ENCODE data around the gene FNDC3B. TPM values are rescaled to one million over a fixed set of nuclear protein-coding genes. Genes with fewer than 3 reads are reported as not detected.

FNDC3B gene
- total and polyA plus RNA-seq, 2 of the 8 experiments (the other 6 are each of a cell fraction or from before 2014, with no cell fraction given) = 14.1 to 44.4 TPM

GRCh38 chr3:172030181-172030580, 9.2 kb upstream of the FNDC3B start:
- Histone ChIP-seq H3K18ac (ENCODE audit: extremely low read depth, low read length) (no peak overlapping the region), H2BK5ac (ENCODE audit: low read depth, low read length) (no peak overlapping the region), H3K56ac (replicated peaks; ENCODE audit: insufficient read length, low read depth, low read length) (no peak overlapping the region), H3K79me1 (ENCODE audit: low read depth, low read length) (no peaks in the 10 kb centered on the region), H3K9me3 (ENCODE audit: insufficient read depth in 2 of 2, low read depth in 1 of 2, low read length in 1 of 2) (no peaks in the 10 kb centered on the region), H2AK5ac (ENCODE audit: low read depth, low read length) (no peak overlapping the region), H3K4me1 (replicated peaks in 1 of 4; ENCODE audit: control insufficient read depth in 3 of 4, insufficient read depth in 4 of 4, low read length in 3 of 4) (no peaks in the 10 kb centered on the region), H2BK120ac (replicated peaks; ENCODE audit: low read depth, low read length) (no peak overlapping the region), H3K27ac (ENCODE audit: low read depth, low read length) (no peak overlapping the region), H3K23me2 (ENCODE audit: low read depth, low read length) (no peaks in the 10 kb centered on the region), H2AFZ (ENCODE audit: low read length) (no peak overlapping the region), H3K9ac (replicated peaks in 1 of 4; ENCODE audit: extremely low read depth in 1 of 4, low read depth in 3 of 4, low read length in 3 of 4) (no peak overlapping the region), H2BK20ac (ENCODE audit: low read length) (no peak overlapping the region), H3K23ac (ENCODE audit: insufficient read length) (no peak overlapping the region), H2BK15ac (ENCODE audit: low read length) (no peak overlapping the region), H3K4me2 (ENCODE audit: insufficient read depth in 1 of 2, low read depth in 2 of 2, low read length in 2 of 2) (no peak overlapping the region), H3K36me3 (ENCODE audit: control insufficient read depth in 2 of 4, insufficient read depth in 4 of 4, low read length in 3 of 4) (no peaks in the 10 kb centered on the region), H3K27me3 (replicated peaks in 1 of 4; ENCODE audit: control insufficient read depth in 3 of 4, extremely low read depth in 1 of 4, insufficient read depth in 3 of 4, low read length in 3 of 4) (no peaks in the 10 kb centered on the region), H3K79me2 (ENCODE audit: control insufficient read depth in 1 of 2, insufficient read depth in 2 of 2, low read length in 2 of 2) (no peaks in the 10 kb centered on the region), H4K20me1 (replicated peaks in 1 of 2; ENCODE audit: control insufficient read depth in 1 of 2, insufficient read depth in 2 of 2, low read length in 2 of 2) (no peaks in the 10 kb centered on the region), H3K4me3 (ENCODE audit: extremely low read depth in 1 of 4, insufficient read depth in 2 of 4, low read depth in 3 of 4, low read length in 4 of 4) (no peak overlapping the region), H2BK12ac (ENCODE audit: low read depth, low read length) (no peak overlapping the region), H3K14ac (ENCODE audit: insufficient read length) (no peak overlapping the region), H4K5ac (ENCODE audit: insufficient read length, low read depth, low read length) (no peak overlapping the region), H4K91ac (replicated peaks; ENCODE audit: insufficient read length, low read length) (no peak overlapping the region), H3K4ac (replicated peaks; ENCODE audit: insufficient read length, low read depth, low read length) (no peak overlapping the region), H4K8ac (ENCODE audit: extremely low read depth, insufficient read depth, low read length) (no peak overlapping the region)
- ChIA-PET CTCF (ENCODE audit: partially characterized antibody) (interaction anchor here (0.9 kb wide), 1 partner anchor 258 kb away, joined by 3 read pairs; no protein-coding TSS in a partner anchor), POLR2A (ENCODE audit: partially characterized antibody) (no interaction called here)
- whole genome bisulfite sequencing, 2 experiments (ENCODE audit: extremely low coverage in 1 of 2, insufficient coverage in 1 of 2, insufficient read length in 1 of 2, insufficient replicate concordance in 2 of 2, low coverage in 1 of 2, low lambda C conversion rate in 2 of 2, missing lambda C conversion rate in 1 of 2) = 98% methylated on average over 2 of the region's 2 CpGs; no CpG with 5 or more reads in 1 of the 2 experiments
- FAIRE-seq (no peak), DNase-seq (ENCODE audit: low read depth in 1 of 2, low spot score in 2 of 2) (no peak)
- no peak for TF ChIP-seq SIN3A (conservative IDR thresholded peaks at IDR 0.05 in 1 of 2, IDR thresholded peaks at IDR 0.05 in 1 of 2; ENCODE audit: low read depth in 1 of 2, low read length in 2 of 2)
- TF ChIP-seq SAP30 (IDR thresholded peaks at IDR 0.05; ENCODE audit: insufficient read depth, insufficient replicate concordance, low read length) = no peak
- no peak for TF ChIP-seq RXRA (IDR thresholded peaks at IDR 0.05; ENCODE audit: insufficient read depth, low read depth, low read length)
- no peak for TF ChIP-seq POLR2AphosphoS5 (IDR thresholded peaks at IDR 0.05; ENCODE audit: low read depth, low read length)
- TF ChIP-seq, protein P1, sequence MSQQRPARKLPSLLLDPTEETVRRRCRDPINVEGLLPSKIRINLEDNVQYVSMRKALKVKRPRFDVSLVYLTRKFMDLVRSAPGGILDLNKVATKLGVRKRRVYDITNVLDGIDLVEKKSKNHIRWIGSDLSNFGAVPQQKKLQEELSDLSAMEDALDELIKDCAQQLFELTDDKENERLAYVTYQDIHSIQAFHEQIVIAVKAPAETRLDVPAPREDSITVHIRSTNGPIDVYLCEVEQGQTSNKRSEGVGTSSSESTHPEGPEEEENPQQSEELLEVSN (IDR thresholded peaks at IDR 0.05) = no peak
- TF ChIP-seq, protein P2, sequence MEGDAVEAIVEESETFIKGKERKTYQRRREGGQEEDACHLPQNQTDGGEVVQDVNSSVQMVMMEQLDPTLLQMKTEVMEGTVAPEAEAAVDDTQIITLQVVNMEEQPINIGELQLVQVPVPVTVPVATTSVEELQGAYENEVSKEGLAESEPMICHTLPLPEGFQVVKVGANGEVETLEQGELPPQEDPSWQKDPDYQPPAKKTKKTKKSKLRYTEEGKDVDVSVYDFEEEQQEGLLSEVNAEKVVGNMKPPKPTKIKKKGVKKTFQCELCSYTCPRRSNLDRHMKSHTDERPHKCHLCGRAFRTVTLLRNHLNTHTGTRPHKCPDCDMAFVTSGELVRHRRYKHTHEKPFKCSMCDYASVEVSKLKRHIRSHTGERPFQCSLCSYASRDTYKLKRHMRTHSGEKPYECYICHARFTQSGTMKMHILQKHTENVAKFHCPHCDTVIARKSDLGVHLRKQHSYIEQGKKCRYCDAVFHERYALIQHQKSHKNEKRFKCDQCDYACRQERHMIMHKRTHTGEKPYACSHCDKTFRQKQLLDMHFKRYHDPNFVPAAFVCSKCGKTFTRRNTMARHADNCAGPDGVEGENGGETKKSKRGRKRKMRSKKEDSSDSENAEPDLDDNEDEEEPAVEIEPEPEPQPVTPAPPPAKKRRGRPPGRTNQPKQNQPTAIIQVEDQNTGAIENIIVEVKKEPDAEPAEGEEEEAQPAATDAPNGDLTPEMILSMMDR (IDR thresholded peaks at IDR 0.05; ENCODE audit: control extremely low read depth in 1 of 3, insufficient read depth in 1 of 3, low read depth in 1 of 3, low read length in 3 of 3) = no peak
- no peak for TF ChIP-seq ASH2L (IDR thresholded peaks at IDR 0.05; ENCODE audit: low read length)
- no peak for TF ChIP-seq HDAC6 (IDR thresholded peaks at IDR 0.05; ENCODE audit: low read depth, low read length)
- no peak for TF ChIP-seq JUND (IDR thresholded peaks at IDR 0.05; ENCODE audit: low read length)
- no peak for TF ChIP-seq CHD2 (IDR thresholded peaks at IDR 0.05; ENCODE audit: low read length)
